ENCODE results near the gene THBS3.

DNA sequence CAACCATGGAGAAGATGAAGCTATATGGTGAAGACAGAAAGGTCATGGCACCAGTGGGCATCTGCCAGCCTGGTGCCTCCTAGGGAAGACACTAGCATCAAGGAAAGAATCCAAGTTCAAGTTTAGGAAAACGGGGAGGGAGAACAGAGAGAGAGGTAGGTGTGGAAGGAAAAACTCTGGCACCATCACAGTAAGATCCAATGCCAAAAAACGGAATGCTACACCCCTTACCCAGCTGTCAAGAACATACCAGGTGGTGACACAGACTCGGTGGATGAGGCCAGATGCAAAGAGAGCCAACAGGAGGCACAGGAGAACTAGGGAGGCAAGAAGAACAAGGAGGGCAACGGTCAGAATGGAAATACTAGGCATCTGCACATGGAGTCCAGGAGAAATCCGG, 38.2 kb downstream of the THBS3 start:
- TF ChIP-seq GATA3 (IDR thresholded peaks at IDR 0.05; ENCODE audit: low read depth, low read length): no peak
- no peak for TF ChIP-seq GATA2 (IDR thresholded peaks at IDR 0.05; ENCODE audit: low read depth, low read length)
